H1 (cell line): Measurements from ENCODE around the gene TEX47. TPM values are rescaled to one million over a fixed set of nuclear protein-coding genes. Genes with fewer than 3 reads are reported as not detected.
A peak's percentile ranks its signal among the peaks of the same experiment; 100 is the strongest.

Source experiments
- CTCF ChIA-PET: fragments of 300-600 bp; sonication (Branson Sonifier 250); formaldehyde crosslinking; loops from one replicate; lab custom pipeline; 2021; ENCODE audit not compliant: partially characterized antibody; lab: Charles Lee
- POLR2A ChIA-PET: fragments of 300-600 bp; sonication (Branson Sonifier 250); formaldehyde crosslinking; loops from one replicate; lab custom pipeline; 2021; ENCODE audit warnings: inconsistent platforms; ENCODE audit not compliant: partially characterized antibody; lab: Charles Lee
- DNase-seq, 2 experiments: peaks; one replicate each; pipeline versions ENCODE4 v3.0.0 to v3.0.0-alpha.2; 2010 to 2022; ENCODE audit warnings: low spot score in 2 of 2, low read depth in 1 of 2, mixed read lengths in 1 of 2
- FAIRE-seq: peaks from 2 replicates; lab custom pipeline; 2011; peaks lifted over from hg19 to GRCh38; lab: Jason Lieb, UNC
- H2AFZ ChIP-seq: 2 replicates; pipeline ENCODE4 v1.8.1; 2012; ENCODE audit warnings: low read length, inconsistent platforms
- H2AK5ac ChIP-seq: 2 replicates; pipeline ENCODE4 v1.6.1; 2013; ENCODE audit warnings: low read depth, low read length
- H2BK120ac ChIP-seq: replicated peaks from 2 replicates; pipeline ENCODE3; 2013; ENCODE audit warnings: low read depth, low read length, inconsistent platforms
- H2BK12ac ChIP-seq: 2 replicates; pipeline ENCODE4 v1.6.1; 2013; ENCODE audit warnings: low read depth, low read length
- H2BK15ac ChIP-seq: 2 replicates; pipeline ENCODE4 v1.6.1; 2013; ENCODE audit warnings: low read length
- H2BK20ac ChIP-seq: 2 replicates; pipeline ENCODE4 v1.6.1; 2013; ENCODE audit warnings: low read length
- H2BK5ac ChIP-seq: 2 replicates; pipeline ENCODE4 v1.6.1; 2013; ENCODE audit warnings: low read depth, low read length
- H3K14ac ChIP-seq: 2 replicates; pipeline ENCODE4 v1.6.1; 2013; ENCODE audit warnings: inconsistent platforms; ENCODE audit not compliant: insufficient read length
- H3K18ac ChIP-seq: 2 replicates; pipeline ENCODE4 v1.6.1; 2013; ENCODE audit warnings: low read length; ENCODE audit errors: extremely low read depth
- H3K23ac ChIP-seq: 2 replicates; pipeline ENCODE4 v1.6.1; 2013; ENCODE audit warnings: inconsistent platforms; ENCODE audit not compliant: insufficient read length
- H3K23me2 ChIP-seq: 2 replicates; pipeline ENCODE4 v1.6.1; 2013; ENCODE audit warnings: low read depth, low read length
- H3K27ac ChIP-seq: 2 replicates; pipeline ENCODE4 v1.6.1; 2011; ENCODE audit warnings: low read depth, low read length, inconsistent platforms
- H3K27me3 ChIP-seq, 4 experiments: replicated peaks in 1 of 4; 1 replicate in 1 of 4; 2 replicates in 3 of 4; pipeline versions ENCODE4 v1.6.1 to v1.8.1; 2011 to 2013; ENCODE audit warnings: low read length in 3 of 4, mild to moderate bottlenecking in 3 of 4, inconsistent platforms in 2 of 4, mixed read lengths in 2 of 4, moderate library complexity in 1 of 4; ENCODE audit not compliant: control insufficient read depth in 3 of 4, insufficient read depth in 3 of 4; ENCODE audit errors: extremely low read depth in 1 of 4
- H3K36me3 ChIP-seq, 4 experiments: 2 replicates each; pipeline versions ENCODE4 v1.6.1 to v1.8.1; 2011 to 2013; ENCODE audit warnings: mild to moderate bottlenecking in 4 of 4, low read length in 3 of 4, moderate library complexity in 2 of 4, control low read depth in 1 of 4, inconsistent platforms in 1 of 4; ENCODE audit not compliant: insufficient read depth in 4 of 4, control insufficient read depth in 2 of 4
- H3K4ac ChIP-seq: replicated peaks from 2 replicates; pipeline ENCODE3; 2013; ENCODE audit warnings: low read length, low read depth, mixed read lengths, inconsistent platforms; ENCODE audit not compliant: insufficient read length
- H3K4me1 ChIP-seq, 4 experiments: replicated peaks in 1 of 4; 1 replicate in 1 of 4; 2 replicates in 3 of 4; pipeline versions ENCODE4 v1.6.1 to v1.8.1; 2011 to 2013; ENCODE audit warnings: low read length in 3 of 4, inconsistent platforms in 2 of 4, mixed read lengths in 1 of 4; ENCODE audit not compliant: insufficient read depth in 4 of 4, control insufficient read depth in 3 of 4
- H3K4me2 ChIP-seq, 2 experiments: 2 replicates each; pipeline versions ENCODE4 v1.6.1 to v1.8.1; 2011 to 2013; ENCODE audit warnings: low read depth in 2 of 2, low read length in 2 of 2, control low read depth in 1 of 2, inconsistent platforms in 1 of 2, mild to moderate bottlenecking in 1 of 2; ENCODE audit not compliant: insufficient read depth in 1 of 2
- H3K4me3 ChIP-seq, 4 experiments: fragments of 200-600, 300-600 bp in 1 of 4; sonication (generic), shearing (Covaris generic), sonication (Bioruptor Twin) in 1 of 4; 2 replicates each; pipeline versions ENCODE4 v1.5.1 to v1.8.1; 2011 to 2016; ENCODE audit warnings: low read length in 4 of 4, low read depth in 3 of 4, control low read depth in 2 of 4, inconsistent platforms in 2 of 4, mild to moderate bottlenecking in 2 of 4, mixed read lengths in 1 of 4, moderate library complexity in 1 of 4; ENCODE audit not compliant: insufficient read depth in 2 of 4; ENCODE audit errors: extremely low read depth in 1 of 4
- H3K56ac ChIP-seq: replicated peaks from 2 replicates; pipeline ENCODE3; 2013; ENCODE audit warnings: low read depth, mild to moderate bottlenecking, mixed read lengths, low read length, inconsistent platforms; ENCODE audit not compliant: insufficient read length
- H3K79me1 ChIP-seq: 2 replicates; pipeline ENCODE4 v1.6.1; 2013; ENCODE audit warnings: low read depth, low read length, control low read depth
- H3K79me2 ChIP-seq, 2 experiments: 2 replicates each; pipeline versions ENCODE4 v1.6.1 to v1.8.1; 2012 to 2013; ENCODE audit warnings: low read length in 2 of 2, mild to moderate bottlenecking in 2 of 2, inconsistent platforms in 1 of 2; ENCODE audit not compliant: insufficient read depth in 2 of 2, control insufficient read depth in 1 of 2
- H3K9ac ChIP-seq, 4 experiments: replicated peaks in 1 of 4; 1 replicate in 1 of 4; 2 replicates in 3 of 4; pipeline versions ENCODE4 v1.6.1 to v1.8.1; 2011 to 2013; ENCODE audit warnings: low read depth in 3 of 4, low read length in 3 of 4, control low read depth in 2 of 4, mild to moderate bottlenecking in 2 of 4, moderate library complexity in 2 of 4, inconsistent platforms in 1 of 4; ENCODE audit errors: extremely low read depth in 1 of 4
- H3K9me3 ChIP-seq, 2 experiments: 2 replicates each; pipeline versions ENCODE4 v1.6.1 to v1.8.1; 2012 to 2013; ENCODE audit warnings: mild to moderate bottlenecking in 2 of 2, moderate library complexity in 2 of 2, control low read depth in 1 of 2, inconsistent platforms in 1 of 2, low read depth in 1 of 2, low read length in 1 of 2, mixed read lengths in 1 of 2; ENCODE audit not compliant: insufficient read depth in 2 of 2
- H4K20me1 ChIP-seq, 2 experiments: replicated peaks in 1 of 2; 2 replicates each; pipeline versions ENCODE3 to v1.8.1; 2011 to 2013; ENCODE audit warnings: inconsistent platforms in 2 of 2, low read length in 2 of 2, mild to moderate bottlenecking in 1 of 2; ENCODE audit not compliant: insufficient read depth in 2 of 2, control insufficient read depth in 1 of 2
- H4K5ac ChIP-seq: 2 replicates; pipeline ENCODE4 v1.6.1; 2013; ENCODE audit warnings: low read length, low read depth, mixed read lengths, inconsistent platforms; ENCODE audit not compliant: insufficient read length
- H4K8ac ChIP-seq: 2 replicates; pipeline ENCODE4 v1.8.0; 2013; ENCODE audit warnings: mild to moderate bottlenecking, moderate library complexity, low read length, inconsistent platforms; ENCODE audit not compliant: insufficient read depth; ENCODE audit errors: extremely low read depth
- H4K91ac ChIP-seq: replicated peaks from 2 replicates; pipeline ENCODE3; 2013; ENCODE audit warnings: low read length, mixed read lengths, inconsistent platforms; ENCODE audit not compliant: insufficient read length
- FOSL1 ChIP-seq: IDR thresholded peaks from 2 replicates; pipeline ENCODE4 v1.6.1; 2011; ENCODE audit warnings: mild to moderate bottlenecking, low read depth, low read length, moderate library complexity; ENCODE audit not compliant: insufficient read depth
- HDAC2 ChIP-seq, 2 experiments: fragments of 300-600 bp in 1 of 2; sonication (generic) in 1 of 2; IDR thresholded peaks; 2 replicates each; pipeline ENCODE4 v1.6.1; 2011 to 2012; ENCODE audit warnings: low read depth in 2 of 2, low read length in 2 of 2, mild to moderate bottlenecking in 2 of 2, moderate library complexity in 2 of 2, borderline replicate concordance in 1 of 2, inconsistent platforms in 1 of 2
- RAD21 ChIP-seq, 2 experiments: IDR thresholded peaks in 1 of 2; conservative IDR thresholded peaks in 1 of 2; 2 replicates each; pipeline ENCODE4 v1.6.1; 2011; ENCODE audit warnings: low read depth in 2 of 2, low read length in 2 of 2, improper control_type of control experiment in 1 of 2, inconsistent platforms in 1 of 2, mild to moderate bottlenecking in 1 of 2, moderate library complexity in 1 of 2
- SIRT6 ChIP-seq: IDR thresholded peaks from one replicate; pipeline ENCODE4 v1.7.1; 2012; ENCODE audit warnings: low read length, inconsistent platforms
- SP2 ChIP-seq: IDR thresholded peaks from 2 replicates; pipeline ENCODE4 v1.6.1; 2012; ENCODE audit warnings: mild to moderate bottlenecking, low read length, inconsistent platforms
- YY1 ChIP-seq: IDR thresholded peaks from 2 replicates; pipeline ENCODE4 v1.6.1; 2011; ENCODE audit warnings: low read depth, mild to moderate bottlenecking, low read length
- WGBS, 2 experiments: shearing (Covaris generic) in 1 of 2; methylation state at CpG; one replicate each; pipeline versions ENCODE4 v1.1.6 to v1.1.7; 2013 to 2015; ENCODE audit warnings: low lambda C conversion rate in 2 of 2, mixed read lengths in 2 of 2, inconsistent platforms in 1 of 2, low coverage in 1 of 2, missing lambda C conversion rate in 1 of 2; ENCODE audit not compliant: insufficient replicate concordance in 2 of 2, insufficient coverage in 1 of 2, insufficient read length in 1 of 2; ENCODE audit errors: extremely low coverage in 1 of 2, missing lambda C conversion rate in 1 of 2; 5-methylcytosine and 5-hydroxymethylcytosine counted together
- polyA plus RNA-seq, 7 experiments: library from polyadenylated mRNA; depleted of rRNA in 3 of 7; stranded (reverse) in 5 of 7; unstranded in 2 of 7; fragments of >200 nt in 5 of 7; fragments of 200-250 nt in 2 of 7; gene quantifications; 1 replicate in 5 of 7; 2 replicates in 1 of 7; 4 replicates in 1 of 7; pipeline versions ENCODE4 v1.2.1 to v1.2.3, GENCODE V29; 2011 to 2013; ENCODE audit warnings: missing spikeins in 2 of 7, mixed read lengths in 2 of 7
- total RNA-seq: library from RNA; stranded (reverse); fragmentation: NEBNext Ultra II Directional; extraction: Animal tissue kit (Norgen Biotek cat#: 25700); gene quantifications from 2 replicates; pipeline ENCODE4 v1.2.1, GENCODE V29; 2021
- TF ChIP-seq, protein P1 (sequence below), 3 experiments: IDR thresholded peaks; 1 replicate in 2 of 3; 2 replicates in 1 of 3; pipeline versions ENCODE4 v1.5.1 to v1.6.1; 2011; ENCODE audit warnings: low read length in 3 of 3, mild to moderate bottlenecking in 3 of 3, inconsistent platforms in 2 of 3, low read depth in 1 of 3, moderate library complexity in 1 of 3; ENCODE audit not compliant: insufficient read depth in 1 of 3; ENCODE audit errors: control extremely low read depth in 1 of 3

TEX47 gene
- total and polyA plus RNA-seq, 2 of the 8 experiments (the other 6 are each of a cell fraction or from before 2014, with no cell fraction given): not detected

DNA sequence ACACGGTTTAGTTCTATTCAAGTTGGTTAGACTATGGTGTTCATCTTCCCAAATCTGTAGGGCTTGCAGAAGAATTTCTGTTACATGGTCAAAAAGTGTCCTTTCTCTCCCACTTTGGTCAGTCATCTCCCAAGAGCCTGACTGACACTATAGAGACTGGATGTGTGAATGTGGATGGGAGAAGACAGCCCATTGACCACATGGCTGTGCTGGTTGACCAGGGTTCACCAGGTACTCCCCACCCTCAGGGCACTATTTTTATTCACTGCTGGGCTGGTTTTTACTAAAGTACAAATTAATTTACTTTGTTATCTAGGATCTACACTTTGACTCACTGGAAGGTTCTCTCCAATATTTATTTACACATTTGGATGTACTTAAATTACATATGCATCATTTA lies 33.8 kb downstream of the TEX47 start:
- no peaks in the 10 kb centered on the region for H4K20me1 ChIP-seq
- H4K91ac ChIP-seq: no peak overlapping the region
- no peak overlapping the region for H2BK120ac ChIP-seq
- no peak overlapping the region for H3K18ac ChIP-seq
- no peaks in the 10 kb centered on the region for H3K79me1 ChIP-seq
- TF ChIP-seq YY1: no peak
- no peak for TF ChIP-seq SIRT6
- TF ChIP-seq SP2: no peak
- TF ChIP-seq FOSL1: no peak
- no peak for TF ChIP-seq HDAC2 (IDR thresholded peaks at IDR 0.05; ENCODE audit: borderline replicate concordance in 1 of 2, low read depth in 2 of 2, low read length in 2 of 2)
- peak; percentile 52 to 64 for TF ChIP-seq RAD21 (IDR thresholded peaks at IDR 0.05 in 1 of 2, conservative IDR thresholded peaks at IDR 0.05 in 1 of 2; ENCODE audit: low read depth in 2 of 2, low read length in 2 of 2)
- TF ChIP-seq, protein P1, sequence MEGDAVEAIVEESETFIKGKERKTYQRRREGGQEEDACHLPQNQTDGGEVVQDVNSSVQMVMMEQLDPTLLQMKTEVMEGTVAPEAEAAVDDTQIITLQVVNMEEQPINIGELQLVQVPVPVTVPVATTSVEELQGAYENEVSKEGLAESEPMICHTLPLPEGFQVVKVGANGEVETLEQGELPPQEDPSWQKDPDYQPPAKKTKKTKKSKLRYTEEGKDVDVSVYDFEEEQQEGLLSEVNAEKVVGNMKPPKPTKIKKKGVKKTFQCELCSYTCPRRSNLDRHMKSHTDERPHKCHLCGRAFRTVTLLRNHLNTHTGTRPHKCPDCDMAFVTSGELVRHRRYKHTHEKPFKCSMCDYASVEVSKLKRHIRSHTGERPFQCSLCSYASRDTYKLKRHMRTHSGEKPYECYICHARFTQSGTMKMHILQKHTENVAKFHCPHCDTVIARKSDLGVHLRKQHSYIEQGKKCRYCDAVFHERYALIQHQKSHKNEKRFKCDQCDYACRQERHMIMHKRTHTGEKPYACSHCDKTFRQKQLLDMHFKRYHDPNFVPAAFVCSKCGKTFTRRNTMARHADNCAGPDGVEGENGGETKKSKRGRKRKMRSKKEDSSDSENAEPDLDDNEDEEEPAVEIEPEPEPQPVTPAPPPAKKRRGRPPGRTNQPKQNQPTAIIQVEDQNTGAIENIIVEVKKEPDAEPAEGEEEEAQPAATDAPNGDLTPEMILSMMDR (IDR thresholded peaks at IDR 0.05; ENCODE audit: control extremely low read depth in 1 of 3, insufficient read depth in 1 of 3, low read depth in 1 of 3, low read length in 3 of 3): peak in 2 of 3 experiments; percentile 25 to 39; a peak in 2 of 4 replicates
- TF ChIP-seq, all 59 proteins: peak for 2
- H3K4me1 ChIP-seq: peaks cover 0 to 5% (median under 1%) of the 10 kb centered on the region in 4 experiments; a peak in 1 of 7 replicates
- no peak overlapping the region for H2BK5ac ChIP-seq
- no peak overlapping the region for H3K9ac ChIP-seq
- H3K27me3 ChIP-seq: peaks cover 6 to 31% (median 17%) of the 10 kb centered on the region in 4 experiments
- ChIA-PET CTCF (no interaction called here), POLR2A (no interaction called here)
- no peak overlapping the region for H2BK12ac ChIP-seq
- H2AK5ac ChIP-seq: no peak overlapping the region
- no peaks in the 10 kb centered on the region for H3K9me3 ChIP-seq
- FAIRE-seq (no peak), DNase-seq (no peak)
- H2AFZ ChIP-seq: no peak overlapping the region
- no peak overlapping the region for H3K4me2 ChIP-seq
- WGBS, 2 experiments: 62% methylated on average over 1 of the region's 1 CpG; no CpG with 5 or more reads in 1 of the 2 experiments
- no peak overlapping the region for H3K14ac ChIP-seq
- H3K27ac ChIP-seq: no peak overlapping the region
- no peaks in the 10 kb centered on the region for H3K79me2 ChIP-seq
- H2BK20ac ChIP-seq: no peak overlapping the region
- no peak overlapping the region for H3K4ac ChIP-seq
- H3K56ac ChIP-seq: no peak overlapping the region
- H4K5ac ChIP-seq: no peak overlapping the region
- no peak overlapping the region for H3K4me3 ChIP-seq
- no peaks in the 10 kb centered on the region for H3K36me3 ChIP-seq
- no peak overlapping the region for H4K8ac ChIP-seq
- H2BK15ac ChIP-seq: no peak overlapping the region
- peaks cover 12% of the 10 kb centered on the region; the same call in 1 of the 2 replicates for H3K23me2 ChIP-seq
- no peak overlapping the region for H3K23ac ChIP-seq
